ENCODE data around the gene MAEA.

- no peak for TF ChIP-seq POLR2A (IDR thresholded peaks at IDR 0.05)
- TF ChIP-seq, protein P1, sequence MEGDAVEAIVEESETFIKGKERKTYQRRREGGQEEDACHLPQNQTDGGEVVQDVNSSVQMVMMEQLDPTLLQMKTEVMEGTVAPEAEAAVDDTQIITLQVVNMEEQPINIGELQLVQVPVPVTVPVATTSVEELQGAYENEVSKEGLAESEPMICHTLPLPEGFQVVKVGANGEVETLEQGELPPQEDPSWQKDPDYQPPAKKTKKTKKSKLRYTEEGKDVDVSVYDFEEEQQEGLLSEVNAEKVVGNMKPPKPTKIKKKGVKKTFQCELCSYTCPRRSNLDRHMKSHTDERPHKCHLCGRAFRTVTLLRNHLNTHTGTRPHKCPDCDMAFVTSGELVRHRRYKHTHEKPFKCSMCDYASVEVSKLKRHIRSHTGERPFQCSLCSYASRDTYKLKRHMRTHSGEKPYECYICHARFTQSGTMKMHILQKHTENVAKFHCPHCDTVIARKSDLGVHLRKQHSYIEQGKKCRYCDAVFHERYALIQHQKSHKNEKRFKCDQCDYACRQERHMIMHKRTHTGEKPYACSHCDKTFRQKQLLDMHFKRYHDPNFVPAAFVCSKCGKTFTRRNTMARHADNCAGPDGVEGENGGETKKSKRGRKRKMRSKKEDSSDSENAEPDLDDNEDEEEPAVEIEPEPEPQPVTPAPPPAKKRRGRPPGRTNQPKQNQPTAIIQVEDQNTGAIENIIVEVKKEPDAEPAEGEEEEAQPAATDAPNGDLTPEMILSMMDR (IDR thresholded peaks at IDR 0.05), result no peak
- TF ChIP-seq POLR2AphosphoS5 (IDR thresholded peaks at IDR 0.05), result no peak
Observed at GRCh38 chr4:1355378-1355777, 65.7 kb downstream of the MAEA start.
